ENCODE results near the gene KCNT1.

Gene KCNT1

GRCh38 chr9:135818718-135819475 is 116.9 kb downstream of the KCNT1 start:
- H4K20me1 ChIP-seq (ENCODE audit: low read depth, low read length), result no peaks in the 10 kb centered on the region
- no peak overlapping the region for H3K27ac ChIP-seq (ENCODE audit: low read depth, low read length)
- H3K36me3 ChIP-seq (ENCODE audit: low read length), result peaks cover 2% of the 10 kb centered on the region; the same call in 1 of the 2 replicates
- no peak for TF ChIP-seq CTCF (IDR thresholded peaks at IDR 0.05; ENCODE audit: insufficient read depth, low read length, poor library complexity, severe bottlenecking)
- TF ChIP-seq EZH2phosphoT487 (conservative IDR thresholded peaks at IDR 0.05; ENCODE audit: low read length), result no peak
- H3K79me2 ChIP-seq (ENCODE audit: insufficient read depth, low read length), result no peaks in the 10 kb centered on the region
- no peaks in the 10 kb centered on the region for H3K27me3 ChIP-seq (ENCODE audit: low read length)
- no peaks in the 10 kb centered on the region for H3F3A ChIP-seq (ENCODE audit: insufficient read depth)
- H3K9me3 ChIP-seq (ENCODE audit: insufficient read depth, low read length), result no peaks in the 10 kb centered on the region
- H3K9me2 ChIP-seq (replicated peaks; ENCODE audit: insufficient read depth, low read length), result no peaks in the 10 kb centered on the region
- H3K4me3 ChIP-seq (ENCODE audit: insufficient read depth, low read length, poor library complexity, severe bottlenecking), result no peak overlapping the region
- no peak overlapping the region for H3K9ac ChIP-seq (ENCODE audit: low read length)
- H2AFZ ChIP-seq (ENCODE audit: low read depth, low read length, severe bottlenecking), result no peak overlapping the region
- no peak overlapping the region for H3K4me2 ChIP-seq (ENCODE audit: low read depth, low read length, poor library complexity, severe bottlenecking)

- Histone ChIP-seq H3K4me2 (ENCODE audit: low read depth, low read length, poor library complexity, severe bottlenecking) (no peak overlapping the region), H3K9me2 (replicated peaks; ENCODE audit: insufficient read depth, low read length) (no peaks in the 10 kb centered on the region), H3F3A (ENCODE audit: insufficient read depth) (no peaks in the 10 kb centered on the region), H3K27me3 (ENCODE audit: low read length) (no peaks in the 10 kb centered on the region), H3K36me3 (ENCODE audit: low read length) (peaks cover 3% of the 10 kb centered on the region; the same call in 1 of the 2 replicates), H3K27ac (ENCODE audit: low read depth, low read length) (no peak overlapping the region), H3K9ac (ENCODE audit: low read length) (no peak overlapping the region), H2AFZ (ENCODE audit: low read depth, low read length, severe bottlenecking) (no peak overlapping the region), H3K9me3 (ENCODE audit: insufficient read depth, low read length) (no peaks in the 10 kb centered on the region), H3K79me2 (ENCODE audit: insufficient read depth, low read length) (no peaks in the 10 kb centered on the region), H3K4me3 (ENCODE audit: insufficient read depth, low read length, poor library complexity, severe bottlenecking) (no peak overlapping the region), H4K20me1 (ENCODE audit: low read depth, low read length) (no peaks in the 10 kb centered on the region)
- TF ChIP-seq EZH2phosphoT487 (conservative IDR thresholded peaks at IDR 0.05; ENCODE audit: low read length) (no peak), CTCF (IDR thresholded peaks at IDR 0.05; ENCODE audit: insufficient read depth, low read length, poor library complexity, severe bottlenecking) (no peak)
These were observed 117.9 kb downstream of the KCNT1 start for GRCh38 chr9:135819905-135820304.

- Histone ChIP-seq H3K27me3 (ENCODE audit: low read length) (no peaks in the 10 kb centered on the region), H3F3A (ENCODE audit: insufficient read depth) (no peaks in the 10 kb centered on the region), H3K27ac (ENCODE audit: low read depth, low read length) (no peak overlapping the region), H3K9me3 (ENCODE audit: insufficient read depth, low read length) (no peaks in the 10 kb centered on the region), H2AFZ (ENCODE audit: low read depth, low read length, severe bottlenecking) (no peak overlapping the region), H3K9me2 (replicated peaks; ENCODE audit: insufficient read depth, low read length) (no peaks in the 10 kb centered on the region), H3K79me2 (ENCODE audit: insufficient read depth, low read length) (no peaks in the 10 kb centered on the region; the same call in 1 of the 2 replicates), H3K4me3 (ENCODE audit: insufficient read depth, low read length, poor library complexity, severe bottlenecking) (no peak overlapping the region), H4K20me1 (ENCODE audit: low read depth, low read length) (no peaks in the 10 kb centered on the region), H3K4me2 (ENCODE audit: low read depth, low read length, poor library complexity, severe bottlenecking) (no peak overlapping the region), H3K36me3 (ENCODE audit: low read length) (peaks cover 3% of the 10 kb centered on the region; the same call in 1 of the 2 replicates), H3K9ac (ENCODE audit: low read length) (no peak overlapping the region)
- TF ChIP-seq EZH2phosphoT487 (conservative IDR thresholded peaks at IDR 0.05; ENCODE audit: low read length) (no peak), CTCF (IDR thresholded peaks at IDR 0.05; ENCODE audit: insufficient read depth, low read length, poor library complexity, severe bottlenecking) (no peak)
These were observed 118.7 kb downstream of the KCNT1 start for GRCh38 chr9:135820661-135821060.
